NCI-H2196 (cell line): ENCODE measurements around the gene NOL3.

Experiments used
- DNase-seq: peaks from one replicate; lab custom pipeline; 2025; ENCODE audit not compliant: unreplicated experiment; lab: John Stamatoyannopoulos, UW

NOL3 gene

GRCh38 chr16:67154578-67155294, 15.6 kb upstream of the NOL3 start:
- DNase-seq: no peak

GRCh38 chr16:67155295-67156142, 14.8 kb upstream of the NOL3 start:
- DNase-seq: peak; percentile 71

- no peak for DNase-seq
Observed at GRCh38 chr16:67156143-67156844, 14.0 kb upstream of the NOL3 start.

GRCh38 chr16:67157106-67157748, 13.1 kb upstream of the NOL3 start:
- no peak for DNase-seq

- no peak for DNase-seq
Observed at GRCh38 chr16:67157892-67158635, 12.3 kb upstream of the NOL3 start.

GRCh38 chr16:67158637-67159600, 11.4 kb upstream of the NOL3 start:
- DNase-seq: no peak

GRCh38 chr16:67161595-67162058, 8.7 kb upstream of the NOL3 start:
- DNase-seq: no peak

GRCh38 chr16:67162506-67163163, 7.7 kb upstream of the NOL3 start:
- DNase-seq: peak; percentile 30

- DNase-seq: peak; percentile 88
Observed at GRCh38 chr16:67163164-67163998, 7.0 kb upstream of the NOL3 start.

- no peak for DNase-seq
Observed at GRCh38 chr16:67163999-67164558, 6.3 kb upstream of the NOL3 start.

- DNase-seq: peak; percentile 46
Observed at GRCh38 chr16:67164599-67165061, 5.7 kb upstream of the NOL3 start, which contains the start of gene HSF4. HSF4 (plus strand) TSS chr16:67164745; CDS start chr16:67164812, 67 bp downstream.

GRCh38 chr16:67165121-67166078, 4.9 kb upstream of the NOL3 start:
- DNase-seq: no peak

GRCh38 chr16:67166110-67166547, 4.2 kb upstream of the NOL3 start:
- no peak for DNase-seq

GRCh38 chr16:67166598-67167168, 3.7 kb upstream of the NOL3 start:
- no peak for DNase-seq

GRCh38 chr16:67167588-67167987, 2.8 kb upstream of the NOL3 start:
- no peak for DNase-seq

- no peak for DNase-seq
Observed at GRCh38 chr16:67169011-67169451, 1.3 kb upstream of the NOL3 start.
